GM18909 (cell line): ENCODE results near the gene RPUSD3.
"Not testable (repeated sequence)": the region's sequence is repeated elsewhere in the genome, so short reads cannot be mapped to it uniquely, and the experiment has no call there.

ENCODE experiments used
- ATAC-seq: cut with Tn5 transposase; IDR thresholded peaks from one replicate; pipeline ENCODE4 v1.9.1; 2021; ENCODE audit warnings: mild to moderate bottlenecking; ENCODE audit not compliant: unreplicated experiment, poor library complexity

The RPUSD3 gene

DNA sequence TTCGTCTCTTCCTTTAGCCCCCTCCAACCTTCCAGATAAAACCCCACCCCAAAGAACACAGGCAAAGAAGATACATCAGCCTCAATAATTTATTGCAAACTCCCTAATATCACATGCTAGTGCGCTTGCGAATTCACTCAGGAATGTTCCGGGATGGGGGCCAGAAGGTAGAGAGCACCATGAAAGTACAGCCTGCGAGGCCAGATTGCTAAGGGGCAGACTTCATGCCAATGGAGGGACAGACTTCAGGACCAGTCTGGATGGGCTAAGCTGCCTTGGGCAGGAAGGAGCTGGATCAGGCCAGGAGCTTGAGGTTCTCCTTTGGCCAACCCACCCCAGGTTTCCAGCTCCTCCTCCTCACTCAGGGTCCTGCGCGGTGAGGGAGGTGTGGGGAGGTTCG is 22.8 kb upstream of the RPUSD3 start:
- no peak for ATAC-seq

DNA sequence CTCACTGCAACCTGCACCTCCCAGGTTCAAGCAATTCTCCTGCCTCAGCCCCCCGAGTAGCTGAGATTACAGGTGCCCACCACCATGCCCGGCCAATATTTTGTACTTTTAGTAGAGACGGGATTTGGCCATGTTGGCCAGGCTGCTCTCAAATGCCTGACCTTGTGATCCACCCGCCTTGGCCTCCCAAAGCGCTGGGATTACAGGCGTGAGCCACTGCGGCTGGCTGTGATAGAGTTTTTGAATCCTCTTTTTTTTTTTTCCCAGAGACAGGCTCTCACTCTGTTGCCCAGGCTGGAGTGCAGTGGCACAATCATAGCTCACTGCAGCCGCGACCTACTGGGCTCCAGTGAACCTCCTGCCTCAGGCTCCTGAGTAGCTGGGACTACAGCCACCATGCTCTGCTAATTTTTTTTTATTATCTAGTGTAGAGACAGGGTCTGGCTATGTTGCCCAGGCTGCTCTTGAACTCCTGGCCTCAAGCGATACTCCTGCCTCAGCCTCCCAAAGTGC is 21.4 kb upstream of the RPUSD3 start:
- ATAC-seq, result not testable (repeated sequence)

DNA sequence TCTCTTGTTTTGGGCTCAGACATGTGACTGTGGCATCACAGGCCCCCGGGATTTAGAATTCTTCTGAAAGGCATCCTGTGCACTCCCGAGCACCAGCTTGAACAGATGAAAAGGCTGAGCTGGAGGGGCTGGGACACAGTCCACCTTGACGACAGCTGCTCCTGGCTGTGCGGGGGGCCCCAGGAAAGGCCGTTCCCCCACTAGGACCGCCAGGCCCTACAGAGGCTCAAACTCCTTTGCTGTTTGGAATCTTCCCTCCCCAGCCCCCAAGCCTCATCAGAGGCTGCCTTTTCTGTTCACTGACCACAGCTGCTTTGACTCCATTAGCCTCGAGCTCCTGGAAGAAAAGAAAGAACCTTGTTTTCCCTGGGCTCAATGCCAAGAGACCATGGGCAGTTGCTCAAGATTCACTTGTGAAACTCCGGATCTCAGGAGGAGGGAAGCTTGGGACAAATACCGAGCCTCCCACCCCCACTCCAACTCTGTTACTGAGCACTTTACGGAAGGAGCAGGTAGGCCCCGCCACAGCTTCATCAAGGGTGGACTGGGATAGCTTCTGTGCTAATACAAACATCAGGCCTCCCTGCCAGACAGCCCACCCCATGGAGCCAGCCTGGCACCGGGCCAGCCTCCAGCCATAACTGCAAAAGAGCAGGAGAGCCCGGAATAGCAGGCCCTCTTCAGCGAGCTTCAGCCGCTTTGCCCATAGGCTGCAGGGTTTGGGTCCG is 20.6 kb upstream of the RPUSD3 start:
- ATAC-seq, result no peak

DNA sequence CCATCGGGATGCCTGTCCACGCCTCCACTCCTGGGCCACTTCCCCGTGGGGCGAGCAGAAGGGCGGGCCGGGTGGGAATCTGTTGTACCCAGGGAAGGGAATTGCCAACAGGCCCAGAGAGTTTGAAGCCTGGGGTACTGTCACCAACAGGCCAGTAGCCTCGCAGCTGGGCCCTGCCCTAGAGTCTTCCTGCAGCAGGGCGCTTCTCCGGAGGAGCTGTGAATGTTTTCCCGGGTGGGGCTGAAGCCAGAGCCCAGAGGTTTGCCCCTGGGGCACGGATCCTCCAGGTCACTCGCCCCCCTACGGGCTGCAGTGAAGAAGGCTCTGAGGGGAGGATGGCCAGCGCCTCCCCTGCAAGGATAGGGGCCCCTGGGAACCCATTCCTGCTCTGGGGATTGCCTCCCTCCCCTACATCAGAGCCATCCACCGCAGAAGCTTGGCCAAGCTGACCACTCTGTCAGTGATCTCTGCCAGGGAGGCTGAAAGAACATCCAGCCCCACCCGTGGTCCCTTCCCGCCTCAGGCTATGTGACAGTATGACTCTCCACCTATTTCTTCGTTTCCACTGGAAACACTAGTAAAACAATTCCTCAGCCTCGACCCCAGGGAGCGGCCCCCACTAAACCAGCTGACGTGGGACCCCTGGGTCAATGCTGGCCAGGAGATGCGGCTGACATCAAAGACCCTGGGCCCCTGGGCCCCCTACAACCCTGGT is 19.4 kb upstream of the RPUSD3 start:
- no peak for ATAC-seq

DNA sequence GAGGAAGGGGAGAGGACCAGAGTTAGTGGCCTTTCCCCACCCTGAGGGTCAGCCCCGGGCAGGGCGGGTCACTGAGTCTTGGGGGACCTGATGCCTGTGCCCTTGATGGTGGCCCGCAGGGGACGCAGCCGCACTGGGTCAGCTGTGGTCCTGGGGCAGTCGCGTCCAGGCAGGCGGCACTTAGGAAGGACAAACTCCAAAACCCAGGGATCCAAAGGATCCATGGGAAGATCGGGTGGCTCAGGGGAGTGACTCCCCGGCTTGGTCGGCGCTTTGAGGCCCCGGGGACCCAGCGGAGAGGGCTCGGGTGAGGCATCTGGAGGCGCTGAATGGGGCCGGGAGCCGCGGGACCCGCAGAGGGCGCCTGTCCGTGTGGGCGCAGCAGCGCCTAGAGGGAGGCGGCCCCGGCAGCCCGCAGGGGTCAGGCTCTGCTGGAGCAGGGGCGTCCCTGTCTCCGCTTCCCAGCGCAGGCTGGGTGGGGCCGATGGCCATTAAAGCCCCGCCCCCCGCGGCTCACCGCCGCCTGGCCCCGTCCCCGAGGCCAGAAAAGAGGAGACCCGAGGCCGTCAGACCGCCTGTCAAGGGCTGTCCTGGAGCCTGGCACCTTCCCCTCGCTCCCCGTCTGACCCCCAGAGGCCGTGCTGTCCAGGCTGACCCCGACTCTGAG is 18.7 kb upstream of the RPUSD3 start:
- ATAC-seq, result no peak

DNA sequence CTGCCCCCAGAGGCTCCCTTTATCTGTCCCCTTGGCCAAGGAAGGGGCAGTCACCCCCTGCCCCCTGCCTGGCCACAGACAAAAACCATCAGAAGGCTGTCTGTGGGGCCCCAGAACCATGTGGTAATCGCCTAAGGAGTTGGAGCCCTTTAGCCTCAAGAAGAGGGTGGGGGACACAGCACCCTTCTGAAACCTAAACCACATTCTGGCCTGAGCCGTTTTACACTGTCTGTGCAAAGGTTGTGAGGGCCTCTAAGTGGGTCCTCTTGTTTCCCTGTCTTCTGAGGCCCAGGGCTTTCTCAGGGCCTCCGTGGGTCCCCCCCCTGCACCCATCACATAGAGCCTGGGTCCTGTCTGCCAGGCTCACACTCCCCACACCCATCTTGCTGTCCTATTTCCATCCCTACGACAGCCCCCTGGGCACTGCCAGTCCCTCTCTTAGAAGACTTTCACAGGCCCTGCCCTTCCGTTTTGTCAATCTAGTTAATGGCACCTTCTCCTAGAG is 17.9 kb upstream of the RPUSD3 start:
- ATAC-seq, result no peak

DNA sequence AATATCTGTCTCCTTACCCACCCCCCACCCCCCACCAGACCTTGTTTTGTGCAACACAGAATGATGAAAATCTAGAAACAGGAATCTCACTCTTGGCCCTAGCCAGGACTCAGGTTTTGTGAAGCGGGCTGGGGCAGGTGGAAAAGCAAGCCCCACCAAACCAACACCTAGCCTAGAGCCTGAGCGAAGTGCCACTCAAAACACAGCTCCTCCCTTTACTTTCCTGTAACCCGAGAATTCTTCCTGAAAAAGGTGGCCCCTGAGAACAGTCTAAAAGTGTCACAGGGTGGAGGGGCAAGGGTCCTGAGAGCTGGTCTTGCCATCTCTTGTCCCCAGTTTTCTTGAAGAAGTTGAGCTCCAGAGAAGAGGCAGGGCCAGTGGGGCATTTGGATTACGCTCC is 17.4 kb upstream of the RPUSD3 start:
- no peak for ATAC-seq

DNA sequence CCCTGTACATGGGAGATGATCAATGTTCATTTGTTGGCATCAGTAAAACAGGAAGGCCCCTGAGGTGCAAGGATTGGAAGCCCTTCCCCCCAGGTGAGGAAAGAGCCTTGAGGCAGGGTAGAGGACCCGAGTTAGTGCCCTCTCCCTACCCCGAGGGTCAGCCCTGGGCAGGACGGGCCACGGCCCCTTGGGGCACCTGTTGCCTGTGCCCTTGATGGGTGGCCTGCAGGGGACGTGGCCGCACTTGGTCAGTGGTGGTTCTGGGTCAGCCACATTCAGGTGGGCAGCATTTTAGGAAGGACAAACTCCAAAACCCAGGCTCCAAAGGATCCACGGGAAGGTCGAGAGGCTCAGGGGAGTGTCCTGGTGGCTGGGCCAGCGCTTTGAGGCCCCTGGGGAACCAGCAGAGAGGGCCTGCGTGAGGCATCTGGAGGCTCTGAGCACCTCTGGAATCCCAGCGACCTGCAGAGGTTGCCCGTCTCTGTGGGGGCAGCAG is 15.8 kb upstream of the RPUSD3 start:
- ATAC-seq, result no peak

DNA sequence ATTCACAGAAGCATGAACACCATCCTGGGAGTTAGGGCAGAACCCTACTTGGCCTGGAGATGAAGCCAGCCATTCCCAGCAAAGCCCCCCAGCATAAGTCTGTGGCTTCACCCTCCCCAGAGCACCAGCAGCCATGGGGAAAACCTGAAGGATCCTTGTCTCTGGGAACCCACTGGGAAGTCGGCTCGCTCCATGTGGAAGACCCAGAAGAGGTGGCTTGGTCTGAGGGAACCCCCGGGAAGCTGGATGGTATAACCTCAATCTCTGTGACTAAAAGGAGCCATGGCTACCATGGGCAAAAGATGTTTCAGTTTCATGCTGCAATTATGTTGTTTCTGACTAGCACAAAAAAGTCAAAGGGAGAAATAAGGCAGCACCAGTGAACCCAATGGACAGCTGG is 11.8 kb upstream of the RPUSD3 start:
- no peak for ATAC-seq

DNA sequence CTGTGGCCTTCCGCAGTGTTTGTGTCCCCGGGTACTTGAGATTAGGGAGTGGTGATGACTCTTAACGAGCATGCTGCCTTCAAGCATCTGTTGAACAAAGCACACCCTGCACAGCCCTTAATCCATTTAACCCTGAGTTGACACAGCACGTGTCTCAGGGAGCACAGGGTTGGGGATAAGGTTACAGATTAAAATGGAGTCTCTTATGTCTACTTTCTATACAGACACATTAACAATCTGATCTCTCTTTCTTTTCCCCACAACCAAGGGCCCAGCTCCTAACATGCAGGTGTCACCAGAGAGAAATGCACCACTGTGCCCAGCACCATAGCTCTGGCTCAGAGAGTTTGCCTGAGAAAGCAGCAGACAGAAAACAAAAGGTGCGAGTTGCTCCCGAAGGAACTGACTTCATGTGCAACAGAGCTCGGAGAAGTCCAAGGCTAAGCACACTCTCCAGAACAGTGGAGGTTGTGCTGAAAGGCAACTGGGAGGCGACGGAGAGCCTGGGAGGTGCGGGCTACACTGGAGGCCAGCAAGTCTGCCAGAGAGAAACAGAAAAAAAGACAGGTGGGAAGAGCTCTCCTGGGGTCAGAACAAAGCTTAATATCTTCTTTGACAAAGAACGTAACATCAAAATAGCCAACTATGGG is 10.6 kb upstream of the RPUSD3 start:
- not testable (repeated sequence) for ATAC-seq

DNA sequence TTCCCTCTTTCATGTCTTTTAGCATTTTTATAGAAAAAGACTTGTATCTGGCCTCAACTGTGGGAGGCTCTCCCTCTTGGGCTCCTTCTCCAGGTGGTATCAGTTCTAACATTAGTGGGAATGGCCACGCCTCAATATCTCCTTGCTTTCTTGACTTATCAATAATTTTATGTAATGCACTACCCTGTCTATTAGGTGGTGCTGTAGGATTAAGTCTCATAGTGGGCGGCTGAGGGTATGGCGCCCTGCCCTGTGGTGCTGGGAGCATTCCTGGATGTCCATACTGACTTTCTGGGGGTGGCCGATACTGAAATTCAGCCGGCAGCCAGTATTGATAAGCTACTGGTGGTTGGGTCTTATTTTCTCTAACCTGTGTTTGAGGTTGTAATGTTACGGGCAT is 8.7 kb upstream of the RPUSD3 start:
- no peak for ATAC-seq

DNA sequence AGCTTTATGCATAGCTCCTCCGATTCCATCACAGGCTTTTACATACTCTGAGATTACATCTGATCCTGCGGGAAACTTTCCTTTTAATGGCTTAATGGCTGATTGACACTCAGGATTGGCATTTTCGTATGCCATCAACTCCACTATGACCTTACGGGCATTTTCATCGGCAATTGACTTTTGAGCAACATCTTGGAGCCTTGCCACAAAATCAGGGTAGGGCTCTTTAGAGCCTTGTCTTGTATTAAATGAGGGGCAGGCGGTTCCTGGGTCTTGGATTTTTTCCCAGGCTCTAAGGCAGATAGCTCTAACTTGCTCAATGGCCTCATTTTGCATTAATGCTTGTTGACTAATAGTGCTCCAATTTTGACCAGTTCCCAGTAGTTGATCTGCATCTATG is 8.1 kb upstream of the RPUSD3 start:
- not testable (repeated sequence) for ATAC-seq

DNA sequence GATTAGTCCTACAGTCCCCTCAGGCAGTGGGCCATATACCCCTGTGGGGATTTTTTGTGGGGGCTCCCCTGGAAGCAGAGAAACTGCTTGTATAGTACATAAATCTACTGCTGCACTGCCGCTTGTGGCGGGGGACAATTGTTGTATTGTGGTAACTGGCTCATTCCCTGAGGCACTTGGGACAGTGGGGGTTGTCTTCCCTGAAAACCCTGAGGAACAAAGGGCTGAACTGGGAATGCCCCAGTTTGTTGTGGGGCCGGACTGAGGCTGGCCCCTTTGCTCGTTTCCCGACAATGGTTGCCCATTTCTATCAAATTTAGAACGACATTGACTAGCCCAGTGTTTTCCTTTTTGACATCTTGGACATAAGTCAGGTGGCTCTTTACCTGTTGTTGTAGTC is 7.6 kb upstream of the RPUSD3 start:
- not testable (repeated sequence) for ATAC-seq

DNA sequence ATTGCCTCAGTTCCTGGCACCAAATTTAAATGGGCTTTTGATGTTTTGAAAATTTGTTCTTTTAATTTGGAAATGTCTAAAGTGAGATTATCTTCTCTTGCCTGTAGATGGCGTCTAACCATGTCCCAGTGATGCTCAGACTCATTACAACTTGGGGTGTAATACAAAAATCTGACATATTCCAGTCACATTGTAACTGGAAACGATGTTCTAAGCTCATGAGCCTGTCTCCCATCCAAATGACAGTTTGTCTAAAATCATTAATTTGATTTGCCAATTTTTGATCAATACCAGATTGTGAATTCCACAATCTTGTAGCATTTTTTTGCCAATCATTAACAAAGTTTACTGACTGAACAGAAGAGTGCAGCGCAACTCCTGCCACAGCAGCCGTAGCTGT is 5.1 kb upstream of the RPUSD3 start:
- not testable (repeated sequence) for ATAC-seq

DNA sequence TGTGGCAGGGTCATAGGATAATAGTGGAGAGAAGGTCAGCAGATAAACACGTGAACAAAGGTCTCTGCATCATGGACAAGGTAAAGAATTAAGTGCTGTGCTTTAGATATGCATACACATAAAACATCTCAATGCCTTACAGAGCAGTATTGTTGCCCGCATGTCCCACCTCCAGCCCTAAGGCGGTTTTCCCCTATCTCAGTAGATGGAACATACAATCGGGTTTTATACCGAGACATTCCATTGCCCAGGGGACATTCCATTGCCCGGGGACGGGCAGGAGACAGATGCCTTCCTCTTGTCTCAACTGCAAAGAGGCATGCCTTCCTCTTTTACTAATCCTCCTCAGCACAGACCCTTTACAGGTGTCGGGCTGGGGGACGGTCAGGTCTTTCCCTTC is 4.1 kb upstream of the RPUSD3 start:
- not testable (repeated sequence) for ATAC-seq

DNA sequence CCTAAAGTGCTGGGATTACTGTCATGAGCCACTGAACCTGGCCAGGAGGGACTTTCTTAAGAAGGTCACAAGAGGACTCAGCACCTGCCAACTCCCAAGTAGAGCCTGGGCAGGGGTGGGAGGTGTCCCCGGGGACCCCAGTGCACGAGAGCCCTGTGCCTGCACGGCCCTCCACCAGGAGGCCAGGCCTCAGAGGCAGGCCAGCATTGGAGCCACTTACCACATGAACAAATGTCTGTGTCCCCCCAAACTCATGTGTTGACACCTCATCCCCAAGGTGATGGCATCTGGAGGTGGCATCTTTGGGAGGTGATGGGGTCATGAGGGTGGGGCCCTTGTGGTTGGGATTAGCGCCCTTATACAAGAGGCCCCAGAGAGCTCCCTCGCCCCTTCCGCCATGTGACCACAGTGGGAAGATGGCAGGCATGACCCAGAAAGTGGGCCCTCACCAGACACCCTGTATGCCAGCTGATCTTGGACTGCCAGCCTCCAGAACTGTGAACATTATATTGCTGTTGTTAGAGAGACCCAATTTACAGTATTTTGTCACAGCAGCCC is 3.2 kb upstream of the RPUSD3 start:
- ATAC-seq, result no peak

DNA sequence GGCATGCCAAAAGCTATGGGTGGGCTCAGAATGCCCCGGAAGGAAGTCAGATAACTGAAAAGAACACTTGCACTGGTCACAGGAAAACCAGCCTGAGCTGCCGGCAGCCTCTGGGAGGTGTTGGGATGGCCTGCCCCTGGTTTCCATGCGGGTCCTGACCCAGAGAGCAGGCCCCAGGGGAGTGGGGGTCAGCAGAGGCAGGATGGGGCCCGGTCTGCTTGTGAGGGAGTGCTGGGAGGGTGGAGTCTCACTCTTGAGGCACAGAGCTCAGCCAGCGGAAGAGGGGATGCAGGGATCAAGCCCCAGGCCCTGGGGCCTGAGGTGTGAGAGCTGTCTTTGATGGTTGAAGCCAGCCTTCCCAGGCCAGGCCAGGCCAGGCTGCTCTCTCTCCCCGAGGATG is 2.4 kb upstream of the RPUSD3 start:
- no peak for ATAC-seq

DNA sequence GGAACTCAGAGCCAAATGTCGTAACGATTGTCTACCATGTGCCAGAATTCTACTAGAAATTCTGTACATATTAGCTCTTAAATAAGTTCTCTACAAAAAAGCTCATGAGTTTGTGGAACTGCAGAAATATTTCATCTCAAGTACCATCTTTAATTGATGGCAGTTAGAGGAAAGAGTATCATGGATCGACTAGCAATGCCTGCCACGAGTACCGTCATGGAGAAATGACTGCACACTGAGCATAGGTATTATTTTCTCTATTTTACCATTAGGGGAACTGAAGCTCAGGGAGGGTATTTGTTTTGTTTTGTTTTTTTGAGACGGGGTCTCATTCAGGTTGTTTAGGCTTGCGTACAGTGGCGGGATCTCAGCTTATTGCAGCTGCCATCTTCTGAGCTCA is 2.8 kb downstream of the RPUSD3 start:
- no peak for ATAC-seq

DNA sequence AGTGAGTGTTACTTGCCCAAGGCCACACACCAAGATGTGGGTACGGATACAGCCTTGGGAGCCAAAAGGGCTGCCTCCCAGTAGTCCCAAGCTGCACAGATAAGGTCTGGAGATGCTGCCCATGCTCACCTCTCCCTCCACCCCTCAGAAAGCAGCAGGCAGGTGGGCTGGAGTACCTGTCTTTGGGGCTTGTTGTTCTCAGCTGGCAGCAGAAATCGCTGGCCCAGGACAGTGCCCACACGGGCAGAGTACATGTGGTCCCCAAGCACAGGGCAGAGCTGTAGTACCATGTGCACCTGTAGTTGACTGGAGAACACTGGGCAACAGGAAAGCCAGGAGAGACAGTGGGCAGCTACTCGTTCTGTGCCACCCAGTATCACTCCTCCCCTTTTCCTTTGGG is 5.0 kb downstream of the RPUSD3 start:
- no peak for ATAC-seq
